HCT116 (cell line): Measurements from ENCODE around the gene SEC16B.

ENCODE experiments used
- ATF3 ChIP-seq: IDR thresholded peaks from 2 replicates; pipeline ENCODE4 v1.6.1; 2012
- CEBPB ChIP-seq: IDR thresholded peaks from 2 replicates; pipeline ENCODE4 v1.6.1; 2012; ENCODE audit warnings: low read depth
- CTCF ChIP-seq, 3 experiments: fragments of 200-600 bp in 1 of 3; sonication (generic) in 1 of 3; IDR thresholded peaks in 2 of 3; conservative IDR thresholded peaks in 1 of 3; 2 replicates each; pipeline ENCODE4 v1.5.1; 2012 to 2017; ENCODE audit warnings: low read depth in 2 of 3, low read length in 2 of 3, antibody characterized with exemption in 1 of 3, borderline replicate concordance in 1 of 3, control low read depth in 1 of 3, mild to moderate bottlenecking in 1 of 3, mixed read lengths in 1 of 3, mixed run types in 1 of 3, moderate library complexity in 1 of 3; ENCODE audit not compliant: insufficient read depth in 1 of 3
- EZH2 ChIP-seq: fragments of 200-600 bp; sonication (generic); IDR thresholded peaks from 2 replicates; pipeline ENCODE4 v1.6.1; 2017; ENCODE audit warnings: antibody characterized with exemption, mixed run types
- MAX ChIP-seq: IDR thresholded peaks from 2 replicates; pipeline ENCODE4 v1.6.1; 2012
- POLR2A ChIP-seq: IDR thresholded peaks from 2 replicates; pipeline ENCODE4 v1.7.0; 2011; ENCODE audit warnings: borderline replicate concordance; ENCODE audit not compliant: insufficient read depth, insufficient read length; ENCODE audit errors: extremely low read depth
- RAD21 ChIP-seq: IDR thresholded peaks from 2 replicates; pipeline ENCODE4 v1.6.1; 2012; ENCODE audit warnings: low read depth, mild to moderate bottlenecking
- REST ChIP-seq: IDR thresholded peaks from 2 replicates; pipeline ENCODE4 v1.6.1; 2012; ENCODE audit warnings: low read depth
- ZFX ChIP-seq: fragments of 450-650 bp; IDR thresholded peaks from 2 replicates; pipeline ENCODE4 v1.6.1; 2017

GRCh38 chr1:177928194-177928593 is 41.7 kb downstream of the SEC16B start:
- TF ChIP-seq MAX (no peak), RAD21 (0 out of 2 replicates have a peak, but pooled peaks have one; percentile 19), POLR2A (no peak), ZFX (no peak), CTCF (IDR thresholded peaks at IDR 0.05 in 2 of 3, conservative IDR thresholded peaks at IDR 0.05 in 1 of 3; ENCODE audit: borderline replicate concordance in 1 of 3, insufficient read depth in 1 of 3, low read depth in 2 of 3, low read length in 2 of 3) (0 out of 6 replicates have a peak, but pooled peaks of 1 of the 3 experiments have one; percentile 11), EZH2 (no peak), REST (no peak), ATF3 (no peak), CEBPB (no peak)
